ENCODE results near the gene SMAD6. TPM values are rescaled to one million over a fixed set of nuclear protein-coding genes. Genes with fewer than 3 reads are reported as not detected.

The SMAD6 gene
- total and polyA plus RNA-seq, 2 of the 4 experiments (the other 2 are of a cell fraction): 4.8 to 8.5 TPM

- in situ Hi-C loops (cut with MboI; ENCODE audit: low sequenced_read_pairs) (loop anchor here (25.0 kb wide), 1 partner anchor 117 kb away; no protein-coding TSS in a partner anchor), dilution Hi-C loops (cut with HindIII; ENCODE audit: low sequenced_read_pairs, unreplicated experiment) (no loop called here), intact Hi-C loops (cut with micrococcal nuclease) (no loop called here)
- ChIA-PET CTCF (interaction anchor here (0.6 to 1.5 kb wide), 6 partner anchors 8 to 131 kb away, joined by 3 to 5 read pairs (median 3); partner anchors contain the start of gene SMAD6), POLR2A (ENCODE audit: unreplicated experiment) (interaction anchor here (1.0 kb wide), 1 partner anchor 13 kb away, joined by 3 read pairs; no protein-coding TSS in a partner anchor)
- peak overlapping the region; percentile 24 for H2BK5ac ChIP-seq (ENCODE audit: low read depth, low read length, poor library complexity, severe bottlenecking)
- peaks cover 20% of the 10 kb centered on the region for H3K4me1 ChIP-seq (ENCODE audit: control insufficient read depth, insufficient read depth, low read length)
- H3K56ac ChIP-seq (ENCODE audit: extremely low read depth, insufficient read depth, low read length): no peak overlapping the region
- no peak overlapping the region for H4K5ac ChIP-seq (ENCODE audit: low read depth, low read length)
- BruUV-seq (replicated peaks): no TSS peak
- H3K14ac ChIP-seq (replicated peaks; ENCODE audit: low read depth, low read length): peak overlapping the region; percentile 48
- H4K8ac ChIP-seq (ENCODE audit: low read depth in 2 of 2, low read length in 2 of 2): peak overlapping the region in 1 of 2 experiments; percentile 29; a peak in 2 of 4 replicates
- peaks cover 49% of the 10 kb centered on the region for H3K9me1 ChIP-seq (ENCODE audit: insufficient read depth, low read length)
- peaks cover 59% of the 10 kb centered on the region for H4K20me1 ChIP-seq (ENCODE audit: insufficient read depth, low read length)
- H3K9me3 ChIP-seq (ENCODE audit: control insufficient read depth, insufficient read depth, low read length): no peaks in the 10 kb centered on the region
- H3K9ac ChIP-seq (ENCODE audit: low read depth, low read length): no peak overlapping the region
- DNase-seq (peak; percentile 82), ATAC-seq (ENCODE audit: low read depth) (peak; percentile 86)
- H2AFZ ChIP-seq (replicated peaks; ENCODE audit: low read length, poor library complexity): peak overlapping the region; percentile 43
- peak overlapping the region; percentile 69; the same call in 1 of the 2 replicates for H2AK5ac ChIP-seq (ENCODE audit: low read depth, low read length)
- H2BK120ac ChIP-seq (ENCODE audit: low read depth, low read length): peak overlapping the region; percentile 32; the same call in 1 of the 2 replicates
- H3K4me2 ChIP-seq (ENCODE audit: low read depth, low read length): no peak overlapping the region
- H3K23ac ChIP-seq (ENCODE audit: low read depth, low read length): no peak overlapping the region
- peak overlapping the region; percentile 35 for H2AK9ac ChIP-seq (replicated peaks; ENCODE audit: low read depth, low read length, poor library complexity)
- H2BK15ac ChIP-seq (ENCODE audit: low read depth, low read length): no peak overlapping the region; the same call in 2 of the 3 replicates
- H3K27me3 ChIP-seq (ENCODE audit: control insufficient read depth, insufficient read depth, low read length): no peaks in the 10 kb centered on the region
- no peak overlapping the region for H3K27ac ChIP-seq (ENCODE audit: insufficient read depth, low read length)
- TF ChIP-seq FOS (IDR thresholded peaks at IDR 0.05; ENCODE audit: low read depth, low read length): peak; percentile 26; the same call in 1 of the 2 replicates
- 0 out of 2 replicates have a peak, but pooled peaks have one; percentile 15 for TF ChIP-seq MAZ (IDR thresholded peaks at IDR 0.05; ENCODE audit: borderline replicate concordance, low read depth, low read length)
- TF ChIP-seq RCOR1 (IDR thresholded peaks at IDR 0.05; ENCODE audit: insufficient replicate concordance, low read length): peak; percentile 8
- no peak for TF ChIP-seq RAD21 (IDR thresholded peaks at IDR 0.05; ENCODE audit: low read length)
- TF ChIP-seq SMC3 (IDR thresholded peaks at IDR 0.05; ENCODE audit: low read depth, low read length): peak; percentile 7; the same call in 1 of the 2 replicates
- peak overlapping the region; percentile 26; the same call in 1 of the 2 replicates for H3K4ac ChIP-seq (ENCODE audit: low read depth, low read length)
- peak overlapping the region; percentile 20; the same call in 1 of the 2 replicates for H2BK20ac ChIP-seq (ENCODE audit: low read depth, low read length)
- H3K36me3 ChIP-seq (ENCODE audit: control insufficient read depth, insufficient read depth, low read length): peaks cover 53% of the 10 kb centered on the region
- peaks cover 36 to 94% of the 10 kb centered on the region in 2 experiments for H3K79me1 ChIP-seq (ENCODE audit: low read depth in 1 of 2, low read length in 2 of 2)
- no peak overlapping the region for H3K4me3 ChIP-seq (ENCODE audit: insufficient read depth, low read depth, low read length)
- H3K18ac ChIP-seq (ENCODE audit: low read depth, low read length): no peak overlapping the region
- 0 out of 2 replicates have a peak overlapping the region, but pooled peaks have one; percentile 3 for H4K91ac ChIP-seq (ENCODE audit: insufficient read depth, low read depth, low read length)
- WGBS, 2 experiments (ENCODE audit: extremely low coverage in 2 of 2, insufficient read length in 1 of 2): 17% methylated on average over 2 of the region's 9 CpGs; no CpG with 5 or more reads in 1 of the 2 experiments
Observed at GRCh38 chr15:66720206-66721010, 18.4 kb downstream of the SMAD6 start.

Data from IMR-90 (cell line).